ENCODE measurements around the gene UNC45A. TPM values are rescaled to one million over a fixed set of nuclear protein-coding genes. Genes with fewer than 3 reads are reported as not detected.

Gene UNC45A
- polyA plus RNA-seq, 1 donor (not counting 4 experiments of a cell fraction or from before 2014, with no cell fraction given), result 63.1 TPM

DNA sequence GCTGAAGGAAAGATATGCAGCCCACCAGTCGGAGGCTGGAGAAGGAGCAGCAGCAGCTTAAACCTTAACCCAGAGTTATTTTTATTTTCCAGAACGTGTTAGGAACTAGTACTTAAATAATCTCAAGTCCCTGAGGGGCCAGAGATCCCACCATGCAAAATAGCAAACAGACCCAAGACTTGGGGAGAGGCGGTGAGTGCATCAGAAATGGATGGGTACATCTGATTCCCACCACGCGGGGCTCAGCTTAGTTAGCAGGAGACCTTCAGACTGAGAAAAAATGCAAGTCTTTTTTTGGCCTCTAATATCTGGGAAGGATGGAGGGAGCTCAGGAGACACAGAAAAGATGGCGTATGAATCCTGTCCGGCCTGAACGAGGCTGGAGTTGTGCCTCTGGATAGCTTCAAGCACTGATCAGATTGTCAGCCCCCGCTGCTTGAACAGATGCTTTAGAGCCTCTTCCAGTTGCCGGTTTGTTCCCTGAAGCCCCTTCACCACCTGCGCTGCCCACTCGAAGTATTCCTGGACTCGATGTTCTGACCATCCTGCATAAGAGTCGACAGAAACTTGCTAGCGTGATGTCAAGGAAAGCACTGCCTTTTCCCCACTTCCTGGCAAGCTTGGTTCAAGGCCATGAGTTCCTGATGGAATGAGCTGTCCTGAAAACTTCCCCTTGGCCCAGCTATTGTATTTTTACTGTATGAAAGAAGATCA is 4.1 kb upstream of the UNC45A start:
- dilution Hi-C loops (cut with MboI; ENCODE audit: extremely low pct_ligation_motif_present, low sequenced_read_pairs), result no loop called here
- DNase-seq (ENCODE audit: low read depth, low spot score) (no peak), FAIRE-seq (no peak)
- peaks cover 7% of the 10 kb centered on the region for H3K79me2 ChIP-seq (ENCODE audit: control insufficient read depth, insufficient read depth, low read length)
- peaks cover 32% of the 10 kb centered on the region for H3K4me1 ChIP-seq (ENCODE audit: control insufficient read depth, extremely low read depth, insufficient read depth, low read length)
- no peaks in the 10 kb centered on the region for H3K9me3 ChIP-seq (ENCODE audit: control insufficient read depth, low read depth, low read length)
- TF ChIP-seq, protein P1, sequence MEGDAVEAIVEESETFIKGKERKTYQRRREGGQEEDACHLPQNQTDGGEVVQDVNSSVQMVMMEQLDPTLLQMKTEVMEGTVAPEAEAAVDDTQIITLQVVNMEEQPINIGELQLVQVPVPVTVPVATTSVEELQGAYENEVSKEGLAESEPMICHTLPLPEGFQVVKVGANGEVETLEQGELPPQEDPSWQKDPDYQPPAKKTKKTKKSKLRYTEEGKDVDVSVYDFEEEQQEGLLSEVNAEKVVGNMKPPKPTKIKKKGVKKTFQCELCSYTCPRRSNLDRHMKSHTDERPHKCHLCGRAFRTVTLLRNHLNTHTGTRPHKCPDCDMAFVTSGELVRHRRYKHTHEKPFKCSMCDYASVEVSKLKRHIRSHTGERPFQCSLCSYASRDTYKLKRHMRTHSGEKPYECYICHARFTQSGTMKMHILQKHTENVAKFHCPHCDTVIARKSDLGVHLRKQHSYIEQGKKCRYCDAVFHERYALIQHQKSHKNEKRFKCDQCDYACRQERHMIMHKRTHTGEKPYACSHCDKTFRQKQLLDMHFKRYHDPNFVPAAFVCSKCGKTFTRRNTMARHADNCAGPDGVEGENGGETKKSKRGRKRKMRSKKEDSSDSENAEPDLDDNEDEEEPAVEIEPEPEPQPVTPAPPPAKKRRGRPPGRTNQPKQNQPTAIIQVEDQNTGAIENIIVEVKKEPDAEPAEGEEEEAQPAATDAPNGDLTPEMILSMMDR (optimal IDR thresholded peaks at IDR 0.05 in 1 of 3, IDR thresholded peaks at IDR 0.05 in 1 of 3, conservative IDR thresholded peaks at IDR 0.05 in 1 of 3; ENCODE audit: extremely low read depth in 1 of 3, insufficient read depth in 2 of 3, low read length in 3 of 3), result no peak
- no peak for TF ChIP-seq EZH2 (IDR thresholded peaks at IDR 0.05; ENCODE audit: low read length)
- no peaks in the 10 kb centered on the region for H3K9me1 ChIP-seq (ENCODE audit: control insufficient read depth, extremely low read depth, insufficient read depth, low read length)
- H3K4me2 ChIP-seq (ENCODE audit: control insufficient read depth, extremely low read depth, insufficient read depth, low read depth, low read length), result peak overlapping the region; percentile 90
- peak overlapping the region in 1 of 3 experiments; percentile 91 for H3K4me3 ChIP-seq (ENCODE audit: control insufficient read depth in 2 of 3, extremely low read depth in 1 of 3, insufficient read depth in 2 of 3, low read depth in 1 of 3, low read length in 3 of 3)
- H3K9ac ChIP-seq (ENCODE audit: control insufficient read depth, extremely low read depth, insufficient read depth, low read length), result peak overlapping the region; percentile 83
- H3K27ac ChIP-seq (ENCODE audit: control insufficient read depth, insufficient read depth, low read length), result peak overlapping the region; percentile 83
- H3K27me3 ChIP-seq (ENCODE audit: control insufficient read depth, extremely low read depth, insufficient read depth, low read length), result no peaks in the 10 kb centered on the region
- H3K36me3 ChIP-seq (ENCODE audit: control insufficient read depth in 2 of 2, extremely low read depth in 1 of 2, insufficient read depth in 2 of 2, low read length in 2 of 2), result no peaks in the 10 kb centered on the region
- no peaks in the 10 kb centered on the region for H4K20me1 ChIP-seq (ENCODE audit: control insufficient read depth, extremely low read depth, insufficient read depth, low read length)
- no peak overlapping the region for H2AFZ ChIP-seq (ENCODE audit: control insufficient read depth, low read length)

DNA sequence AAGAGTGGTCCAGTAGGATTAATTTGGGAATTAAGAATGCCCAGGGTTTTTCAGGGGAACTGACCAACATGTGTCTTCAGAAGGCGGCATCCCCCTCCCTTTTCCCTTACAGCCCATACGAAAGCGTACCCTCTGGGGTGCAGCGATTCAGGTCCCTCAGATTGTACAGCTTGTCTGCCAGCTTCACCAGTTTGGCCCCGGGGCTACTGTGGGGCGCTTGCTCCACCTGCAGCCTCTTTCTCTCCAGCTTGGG is 3.6 kb upstream of the UNC45A start:
- H3K27ac ChIP-seq (ENCODE audit: control insufficient read depth, insufficient read depth, low read length), result peak overlapping the region; percentile 83
- dilution Hi-C loops (cut with MboI; ENCODE audit: extremely low pct_ligation_motif_present, low sequenced_read_pairs), result no loop called here
- DNase-seq (ENCODE audit: low read depth, low spot score), result no peak

More for the DNA sequence above, 3.6 kb upstream of the UNC45A start:
- H3K4me1 ChIP-seq (ENCODE audit: control insufficient read depth, extremely low read depth, insufficient read depth, low read length), result peaks cover 37% of the 10 kb centered on the region
- peak overlapping the region; percentile 76 for H3K9ac ChIP-seq (ENCODE audit: control insufficient read depth, extremely low read depth, insufficient read depth, low read length)
- H3K27me3 ChIP-seq (ENCODE audit: control insufficient read depth, extremely low read depth, insufficient read depth, low read length), result no peaks in the 10 kb centered on the region
- peaks cover 12% of the 10 kb centered on the region for H3K79me2 ChIP-seq (ENCODE audit: control insufficient read depth, insufficient read depth, low read length)
- H3K9me3 ChIP-seq (ENCODE audit: control insufficient read depth, low read depth, low read length), result no peaks in the 10 kb centered on the region
- H4K20me1 ChIP-seq (ENCODE audit: control insufficient read depth, extremely low read depth, insufficient read depth, low read length), result no peaks in the 10 kb centered on the region
- peak overlapping the region; percentile 90 for H3K4me2 ChIP-seq (ENCODE audit: control insufficient read depth, extremely low read depth, insufficient read depth, low read depth, low read length)
- H3K9me1 ChIP-seq (ENCODE audit: control insufficient read depth, extremely low read depth, insufficient read depth, low read length), result no peaks in the 10 kb centered on the region
- H3K36me3 ChIP-seq (ENCODE audit: control insufficient read depth in 2 of 2, extremely low read depth in 1 of 2, insufficient read depth in 2 of 2, low read length in 2 of 2), result peaks cover 2 to 3% of the 10 kb centered on the region in 2 experiments
- FAIRE-seq, result no peak
- H3K4me3 ChIP-seq (ENCODE audit: control insufficient read depth in 2 of 3, extremely low read depth in 1 of 3, insufficient read depth in 2 of 3, low read depth in 1 of 3, low read length in 3 of 3), result peak overlapping the region; percentile 78 to 91 (median 89)
- no peak for TF ChIP-seq EZH2 (IDR thresholded peaks at IDR 0.05; ENCODE audit: low read length)
- TF ChIP-seq, protein P1 (optimal IDR thresholded peaks at IDR 0.05 in 1 of 3, IDR thresholded peaks at IDR 0.05 in 1 of 3, conservative IDR thresholded peaks at IDR 0.05 in 1 of 3; ENCODE audit: extremely low read depth in 1 of 3, insufficient read depth in 2 of 3, low read length in 3 of 3), result no peak
- no peak overlapping the region for H2AFZ ChIP-seq (ENCODE audit: control insufficient read depth, low read length)

Measured in keratinocyte (primary cell).